Measurements from ENCODE around the gene UBE2B. TPM values are rescaled to one million over a fixed set of nuclear protein-coding genes. Genes with fewer than 3 reads are reported as not detected.
A peak's percentile ranks its signal among the peaks of the same experiment; 100 is the strongest.

Gene UBE2B
- total and polyA plus RNA-seq, 2 donors from 2014 or later, result 74.3 to 82.7 TPM

- Histone ChIP-seq H3K9me3 (ENCODE audit: control insufficient read depth in 2 of 3, insufficient read depth in 1 of 3, low read length in 3 of 3) (no peaks in the 10 kb centered on the region), H3K4me3 (ENCODE audit: low read length in 3 of 3) (no peak overlapping the region), H3K27ac (ENCODE audit: low read depth in 2 of 2, low read length in 2 of 2) (no peak overlapping the region), H3K36me3 (ENCODE audit: control insufficient read depth in 2 of 3, insufficient read depth in 3 of 3, low read length in 3 of 3) (peaks cover 0 to 7% (median 3%) of the 10 kb centered on the region in 3 donors), H3K4me1 (ENCODE audit: control insufficient read depth in 2 of 3, insufficient read depth in 2 of 3, low read depth in 1 of 3, low read length in 3 of 3) (no peaks in the 10 kb centered on the region), H3K27me3 (ENCODE audit: control insufficient read depth, insufficient read depth, low read length) (no peaks in the 10 kb centered on the region), H3K9ac (ENCODE audit: low read length in 3 of 3) (no peak overlapping the region)
- intact Hi-C loops (cut with DNase I), result no loop called here
- no peak for DNase-seq
- FAIRE-seq, result no peak
- TF ChIP-seq CTCF (IDR thresholded peaks at IDR 0.05; ENCODE audit: borderline replicate concordance, extremely low read depth, insufficient read depth), result no peak
Observed at GRCh38 chr5:134403951-134404350, 32.6 kb downstream of the UBE2B start.

- Histone ChIP-seq H3K9me3 (ENCODE audit: control insufficient read depth in 2 of 3, insufficient read depth in 1 of 3, low read length in 3 of 3) (no peaks in the 10 kb centered on the region), H3K36me3 (ENCODE audit: control insufficient read depth in 2 of 3, insufficient read depth in 3 of 3, low read length in 3 of 3) (peaks cover 0 to 15% (median 3%) of the 10 kb centered on the region in 3 donors), H3K4me3 (ENCODE audit: low read length in 3 of 3) (no peak overlapping the region), H3K27ac (ENCODE audit: low read depth in 2 of 2, low read length in 2 of 2) (no peak overlapping the region), H3K4me1 (ENCODE audit: control insufficient read depth in 2 of 3, insufficient read depth in 2 of 3, low read depth in 1 of 3, low read length in 3 of 3) (peaks cover 0 to 9% (median 6%) of the 10 kb centered on the region in 3 donors), H3K9ac (ENCODE audit: low read length in 3 of 3) (no peak overlapping the region), H3K27me3 (ENCODE audit: control insufficient read depth, insufficient read depth, low read length) (no peaks in the 10 kb centered on the region)
- DNase-seq (no peak), FAIRE-seq (no peak)
- intact Hi-C loops (cut with DNase I), result no loop called here
- TF ChIP-seq CTCF (IDR thresholded peaks at IDR 0.05; ENCODE audit: borderline replicate concordance, extremely low read depth, insufficient read depth), result no peak
Observed at GRCh38 chr5:134406390-134406789, 35.0 kb downstream of the UBE2B start.

GRCh38 chr5:134409321-134409720 lies 38.0 kb downstream of the UBE2B start:
- Histone ChIP-seq H3K36me3 (ENCODE audit: control insufficient read depth in 2 of 3, insufficient read depth in 3 of 3, low read length in 3 of 3) (peaks cover 0 to 15% (median 3%) of the 10 kb centered on the region in 3 donors), H3K4me3 (ENCODE audit: low read length in 3 of 3) (no peak overlapping the region), H3K27ac (ENCODE audit: low read depth in 2 of 2, low read length in 2 of 2) (no peak overlapping the region), H3K9me3 (ENCODE audit: control insufficient read depth in 2 of 3, insufficient read depth in 1 of 3, low read length in 3 of 3) (no peaks in the 10 kb centered on the region), H3K4me1 (ENCODE audit: control insufficient read depth in 2 of 3, insufficient read depth in 2 of 3, low read depth in 1 of 3, low read length in 3 of 3) (peaks cover 0 to 17% (median 10%) of the 10 kb centered on the region in 3 donors), H3K27me3 (ENCODE audit: control insufficient read depth, insufficient read depth, low read length) (no peaks in the 10 kb centered on the region), H3K9ac (ENCODE audit: low read length in 3 of 3) (no peak overlapping the region)
- TF ChIP-seq CTCF (IDR thresholded peaks at IDR 0.05; ENCODE audit: borderline replicate concordance, extremely low read depth, insufficient read depth), result no peak
- DNase-seq (no peak), FAIRE-seq (no peak)
- intact Hi-C loops (cut with DNase I), result no loop called here

- intact Hi-C loops (cut with DNase I), result loop anchor here (10.0 kb wide), 1 partner anchor 114 kb away; the partner anchor contains the start of gene JADE2
- H3K27ac ChIP-seq (ENCODE audit: low read depth in 2 of 2, low read length in 2 of 2), result no peak overlapping the region
- H3K4me3 ChIP-seq (ENCODE audit: low read length in 3 of 3), result peak overlapping the region; percentile 60 to 90 (median 80)
- FAIRE-seq (no peak), DNase-seq (no peak)
- H3K4me1 ChIP-seq (ENCODE audit: control insufficient read depth in 2 of 3, insufficient read depth in 2 of 3, low read depth in 1 of 3, low read length in 3 of 3), result peaks cover 0 to 24% (median 10%) of the 10 kb centered on the region in 3 donors
- no peaks in the 10 kb centered on the region for H3K27me3 ChIP-seq (ENCODE audit: control insufficient read depth, insufficient read depth, low read length)
- no peaks in the 10 kb centered on the region for H3K9me3 ChIP-seq (ENCODE audit: control insufficient read depth in 2 of 3, insufficient read depth in 1 of 3, low read length in 3 of 3)
- TF ChIP-seq CTCF (IDR thresholded peaks at IDR 0.05; ENCODE audit: borderline replicate concordance, extremely low read depth, insufficient read depth), result no peak
- H3K36me3 ChIP-seq (ENCODE audit: control insufficient read depth in 2 of 3, insufficient read depth in 3 of 3, low read length in 3 of 3), result peaks cover 0 to 15% (median 3%) of the 10 kb centered on the region in 3 donors
- peak overlapping the region; percentile 26 to 88 (median 35) for H3K9ac ChIP-seq (ENCODE audit: low read length in 3 of 3)
Observed at GRCh38 chr5:134410822-134411221, 39.5 kb downstream of the UBE2B start.

Measured in kidney (tissue), 14 donors.